Measurements from ENCODE around the gene LTBR. TPM values are rescaled to one million over a fixed set of nuclear protein-coding genes. Genes with fewer than 3 reads are reported as not detected.

LTBR gene
- total and polyA plus RNA-seq, 2 of the 4 experiments (the other 2 are of a cell fraction) = 19.7 to 62.5 TPM

GRCh38 chr12:6358881-6359280, 25.1 kb upstream of the LTBR start:
- no peak overlapping the region for H2BK15ac ChIP-seq (ENCODE audit: low read depth, low read length)
- ChIA-PET CTCF (no interaction called here), POLR2A (ENCODE audit: unreplicated experiment) (no interaction called here)
- ATAC-seq (ENCODE audit: low read depth) = no peak
- H2AK5ac ChIP-seq (ENCODE audit: low read depth, low read length) = no peak overlapping the region
- no peaks in the 10 kb centered on the region for H3K9me3 ChIP-seq (ENCODE audit: control insufficient read depth, insufficient read depth, low read length)
- peaks cover 9% of the 10 kb centered on the region for H3K27me3 ChIP-seq (ENCODE audit: control insufficient read depth, insufficient read depth, low read length)
- no peak overlapping the region for H3K56ac ChIP-seq (ENCODE audit: extremely low read depth, insufficient read depth, low read length)
- H3K4me3 ChIP-seq (ENCODE audit: insufficient read depth, low read depth, low read length) = no peak overlapping the region
- H2BK5ac ChIP-seq (ENCODE audit: low read depth, low read length, poor library complexity, severe bottlenecking) = no peak overlapping the region
- no peak overlapping the region for H3K27ac ChIP-seq (ENCODE audit: insufficient read depth, low read length)
- H2AFZ ChIP-seq (replicated peaks; ENCODE audit: low read length, poor library complexity) = no peak overlapping the region
- H3K9ac ChIP-seq (ENCODE audit: low read depth, low read length) = no peak overlapping the region
- H4K8ac ChIP-seq (ENCODE audit: low read depth in 2 of 2, low read length in 2 of 2) = no peak overlapping the region
- no peak overlapping the region for H3K4me2 ChIP-seq (ENCODE audit: low read depth, low read length)
- H2BK20ac ChIP-seq (ENCODE audit: low read depth, low read length) = no peak overlapping the region
- no peak overlapping the region for H3K23ac ChIP-seq (ENCODE audit: low read depth, low read length)
- dilution Hi-C loops (cut with HindIII; ENCODE audit: low sequenced_read_pairs, unreplicated experiment) (no loop called here), intact Hi-C loops (cut with micrococcal nuclease) (no loop called here), in situ Hi-C loops (cut with MboI; ENCODE audit: low sequenced_read_pairs) (no loop called here)
- WGBS, 2 experiments (ENCODE audit: extremely low coverage in 2 of 2, insufficient read length in 1 of 2) = no CpG with 5 or more reads among the region's 1 CpG
- H3K14ac ChIP-seq (replicated peaks; ENCODE audit: low read depth, low read length) = no peak overlapping the region
- no peak overlapping the region for H3K18ac ChIP-seq (ENCODE audit: low read depth, low read length)
- BruUV-seq (replicated peaks) = no TSS peak
- no peaks in the 10 kb centered on the region for H4K20me1 ChIP-seq (ENCODE audit: insufficient read depth, low read length)
- no peak for DNase-seq
- H3K79me1 ChIP-seq (ENCODE audit: low read depth in 1 of 2, low read length in 2 of 2) = no peaks in the 10 kb centered on the region
- H3K4ac ChIP-seq (ENCODE audit: low read depth, low read length) = no peak overlapping the region
- H2AK9ac ChIP-seq (replicated peaks; ENCODE audit: low read depth, low read length, poor library complexity) = no peak overlapping the region
- H3K4me1 ChIP-seq (ENCODE audit: control insufficient read depth, insufficient read depth, low read length) = peaks cover 6% of the 10 kb centered on the region
- no peak overlapping the region for H2BK120ac ChIP-seq (ENCODE audit: low read depth, low read length)
- H3K36me3 ChIP-seq (ENCODE audit: control insufficient read depth, insufficient read depth, low read length) = no peaks in the 10 kb centered on the region
- H4K5ac ChIP-seq (ENCODE audit: low read depth, low read length) = no peak overlapping the region
- H3K9me1 ChIP-seq (ENCODE audit: insufficient read depth, low read length) = no peaks in the 10 kb centered on the region
- H4K91ac ChIP-seq (ENCODE audit: insufficient read depth, low read depth, low read length) = no peak overlapping the region
- TF ChIP-seq POLR2A (IDR thresholded peaks at IDR 0.05; ENCODE audit: low read depth, low read length) (no peak), FOS (IDR thresholded peaks at IDR 0.05; ENCODE audit: low read depth, low read length) (no peak), RCOR1 (IDR thresholded peaks at IDR 0.05; ENCODE audit: insufficient replicate concordance, low read length) (no peak), CHD1 (IDR thresholded peaks at IDR 0.05; ENCODE audit: low read depth, low read length) (no peak), MAFK (IDR thresholded peaks at IDR 0.05; ENCODE audit: low read depth, low read length) (no peak), CTCF (conservative IDR thresholded peaks at IDR 0.05; ENCODE audit: low read depth, low read length) (no peak)
